Measurements from ENCODE around the gene SLC4A8.

Gene SLC4A8

GRCh38 chr12:51395283-51396230 lies 29.1 kb upstream of the SLC4A8 start:
- Histone ChIP-seq H3K27me3 (ENCODE audit: control insufficient read depth in 1 of 2, insufficient read depth in 2 of 2, low read length in 2 of 2) (no peaks in the 10 kb centered on the region), H3K9me3 (ENCODE audit: control insufficient read depth in 1 of 2, low read length in 2 of 2) (no peaks in the 10 kb centered on the region), H3K4me3 (ENCODE audit: low read depth in 1 of 2, low read length in 2 of 2) (peak overlapping the region; percentile 10 to 33), H3K36me3 (ENCODE audit: control insufficient read depth in 1 of 2, insufficient read depth in 2 of 2, low read length in 2 of 2) (no peaks in the 10 kb centered on the region), H3K4me1 (ENCODE audit: control insufficient read depth in 1 of 2, insufficient read depth in 2 of 2, low read length in 2 of 2) (peaks cover 36 to 46% of the 10 kb centered on the region in 2 donors), H3K9ac (ENCODE audit: low read depth in 1 of 2, low read length in 2 of 2) (peak overlapping the region in 1 of 2 donors; percentile 54), H3K27ac (ENCODE audit: low read depth, low read length) (no peak overlapping the region)

- H3K27ac ChIP-seq (ENCODE audit: low read depth, low read length): no peak overlapping the region
- H3K9ac ChIP-seq (ENCODE audit: low read depth in 1 of 2, low read length in 2 of 2): no peak overlapping the region
- H3K4me1 ChIP-seq (ENCODE audit: control insufficient read depth in 1 of 2, insufficient read depth in 2 of 2, low read length in 2 of 2): peaks cover 48 to 62% of the 10 kb centered on the region in 2 donors
- no peaks in the 10 kb centered on the region for H3K9me3 ChIP-seq (ENCODE audit: control insufficient read depth in 1 of 2, low read length in 2 of 2)
- H3K36me3 ChIP-seq (ENCODE audit: control insufficient read depth in 1 of 2, insufficient read depth in 2 of 2, low read length in 2 of 2): no peaks in the 10 kb centered on the region
- no peaks in the 10 kb centered on the region for H3K27me3 ChIP-seq (ENCODE audit: control insufficient read depth in 1 of 2, insufficient read depth in 2 of 2, low read length in 2 of 2)
- H3K4me3 ChIP-seq (ENCODE audit: low read depth in 1 of 2, low read length in 2 of 2): no peak overlapping the region
Measured at GRCh38 chr12:51397670-51398069, 27.0 kb upstream of the SLC4A8 start.

DNA sequence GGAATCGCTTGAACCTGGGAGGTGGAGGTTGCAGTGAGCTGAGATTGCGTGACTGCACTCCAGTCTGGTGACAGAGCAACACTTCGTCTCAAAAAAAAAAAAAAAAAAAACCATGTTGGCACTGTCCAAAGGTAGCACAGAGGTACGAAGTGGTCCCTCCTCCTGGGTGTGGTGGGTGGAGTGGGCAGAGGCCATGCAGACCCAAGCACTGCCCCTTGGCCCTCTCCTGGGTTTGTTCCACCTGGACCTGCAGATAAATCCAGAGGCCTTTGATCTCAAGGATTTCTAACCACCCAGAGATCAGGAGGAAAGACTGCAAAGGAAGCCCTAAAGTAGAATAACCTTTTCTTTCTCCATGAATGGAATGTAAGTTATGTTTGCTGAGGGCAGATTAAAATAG lies 24.7 kb upstream of the SLC4A8 start:
- H3K4me1 ChIP-seq (ENCODE audit: control insufficient read depth in 1 of 2, insufficient read depth in 2 of 2, low read length in 2 of 2): peaks cover 54 to 71% of the 10 kb centered on the region in 2 donors
- no peaks in the 10 kb centered on the region for H3K36me3 ChIP-seq (ENCODE audit: control insufficient read depth in 1 of 2, insufficient read depth in 2 of 2, low read length in 2 of 2)
- H3K27me3 ChIP-seq (ENCODE audit: control insufficient read depth in 1 of 2, insufficient read depth in 2 of 2, low read length in 2 of 2): no peaks in the 10 kb centered on the region
- no peaks in the 10 kb centered on the region for H3K9me3 ChIP-seq (ENCODE audit: control insufficient read depth in 1 of 2, low read length in 2 of 2)
- H3K9ac ChIP-seq (ENCODE audit: low read depth in 1 of 2, low read length in 2 of 2): peak overlapping the region in 1 of 2 donors; percentile 10
- no peak overlapping the region for H3K27ac ChIP-seq (ENCODE audit: low read depth, low read length)
- no peak overlapping the region for H3K4me3 ChIP-seq (ENCODE audit: low read depth in 1 of 2, low read length in 2 of 2)

DNA sequence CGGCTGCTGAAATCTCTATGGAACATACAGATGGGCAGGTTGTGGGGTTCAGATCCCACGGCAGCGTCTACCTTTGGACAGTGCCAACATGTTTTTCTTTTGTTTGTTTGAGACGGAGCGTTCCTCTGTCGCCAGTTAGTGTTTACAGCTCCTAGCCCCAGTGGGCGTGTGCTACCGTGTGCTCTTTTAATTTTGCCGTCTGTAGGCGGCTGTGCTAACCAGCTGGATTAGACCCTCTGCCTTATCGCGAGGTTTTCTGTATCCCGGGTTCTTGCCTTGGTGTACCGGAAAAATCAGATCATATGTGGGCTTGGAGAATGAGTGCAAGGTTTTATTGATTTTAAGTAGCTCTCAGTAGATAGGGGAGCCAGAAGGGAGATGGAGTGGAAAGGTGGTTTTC lies 23.6 kb upstream of the SLC4A8 start:
- no peaks in the 10 kb centered on the region for H3K9me3 ChIP-seq (ENCODE audit: control insufficient read depth in 1 of 2, low read length in 2 of 2)
- H3K27me3 ChIP-seq (ENCODE audit: control insufficient read depth in 1 of 2, insufficient read depth in 2 of 2, low read length in 2 of 2): no peaks in the 10 kb centered on the region
- peak overlapping the region in 1 of 2 donors; percentile 1 for H3K4me3 ChIP-seq (ENCODE audit: low read depth in 1 of 2, low read length in 2 of 2)
- H3K4me1 ChIP-seq (ENCODE audit: control insufficient read depth in 1 of 2, insufficient read depth in 2 of 2, low read length in 2 of 2): peaks cover 57 to 72% of the 10 kb centered on the region in 2 donors
- no peak overlapping the region for H3K27ac ChIP-seq (ENCODE audit: low read depth, low read length)
- no peaks in the 10 kb centered on the region for H3K36me3 ChIP-seq (ENCODE audit: control insufficient read depth in 1 of 2, insufficient read depth in 2 of 2, low read length in 2 of 2)
- H3K9ac ChIP-seq (ENCODE audit: low read depth in 1 of 2, low read length in 2 of 2): peak overlapping the region in 1 of 2 donors; percentile 21

DNA sequence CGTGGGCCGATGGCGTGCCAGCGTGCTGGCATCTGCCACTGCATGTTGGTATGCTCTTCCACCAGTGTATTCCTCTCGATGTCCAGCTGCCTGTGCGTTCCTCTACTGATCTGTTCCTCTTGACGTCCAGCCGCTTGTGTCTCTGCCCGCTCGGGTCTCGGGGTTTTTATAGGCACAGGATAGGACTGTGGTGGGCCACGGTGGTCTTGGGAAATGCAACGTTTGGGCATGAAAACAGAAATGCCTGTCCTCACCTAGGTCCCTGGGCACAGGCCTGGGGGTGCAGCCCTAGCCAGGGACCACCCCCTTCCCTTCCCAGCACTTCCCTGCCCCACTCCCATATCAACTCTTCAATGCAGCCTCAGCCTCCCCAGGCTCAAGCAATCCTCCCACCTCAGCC lies 23.1 kb upstream of the SLC4A8 start:
- peaks cover 62 to 75% of the 10 kb centered on the region in 2 donors for H3K4me1 ChIP-seq (ENCODE audit: control insufficient read depth in 1 of 2, insufficient read depth in 2 of 2, low read length in 2 of 2)
- no peaks in the 10 kb centered on the region for H3K36me3 ChIP-seq (ENCODE audit: control insufficient read depth in 1 of 2, insufficient read depth in 2 of 2, low read length in 2 of 2)
- peak overlapping the region in 1 of 2 donors; percentile 1 for H3K4me3 ChIP-seq (ENCODE audit: low read depth in 1 of 2, low read length in 2 of 2)
- no peaks in the 10 kb centered on the region for H3K27me3 ChIP-seq (ENCODE audit: control insufficient read depth in 1 of 2, insufficient read depth in 2 of 2, low read length in 2 of 2)
- peak overlapping the region in 1 of 2 donors; percentile 21 for H3K9ac ChIP-seq (ENCODE audit: low read depth in 1 of 2, low read length in 2 of 2)
- H3K27ac ChIP-seq (ENCODE audit: low read depth, low read length): no peak overlapping the region
- no peaks in the 10 kb centered on the region for H3K9me3 ChIP-seq (ENCODE audit: control insufficient read depth in 1 of 2, low read length in 2 of 2)

- no peak overlapping the region for H3K9ac ChIP-seq (ENCODE audit: low read depth in 1 of 2, low read length in 2 of 2)
- H3K4me1 ChIP-seq (ENCODE audit: control insufficient read depth in 1 of 2, insufficient read depth in 2 of 2, low read length in 2 of 2): peaks cover 66 to 79% of the 10 kb centered on the region in 2 donors
- H3K9me3 ChIP-seq (ENCODE audit: control insufficient read depth in 1 of 2, low read length in 2 of 2): no peaks in the 10 kb centered on the region
- H3K4me3 ChIP-seq (ENCODE audit: low read depth in 1 of 2, low read length in 2 of 2): no peak overlapping the region
- no peaks in the 10 kb centered on the region for H3K36me3 ChIP-seq (ENCODE audit: control insufficient read depth in 1 of 2, insufficient read depth in 2 of 2, low read length in 2 of 2)
- H3K27me3 ChIP-seq (ENCODE audit: control insufficient read depth in 1 of 2, insufficient read depth in 2 of 2, low read length in 2 of 2): no peaks in the 10 kb centered on the region
- no peak overlapping the region for H3K27ac ChIP-seq (ENCODE audit: low read depth, low read length)
Measured at GRCh38 chr12:51401900-51402299, 22.7 kb upstream of the SLC4A8 start.

- Histone ChIP-seq H3K27ac (ENCODE audit: low read depth, low read length) (no peak overlapping the region), H3K9me3 (ENCODE audit: control insufficient read depth in 1 of 2, low read length in 2 of 2) (no peaks in the 10 kb centered on the region), H3K36me3 (ENCODE audit: control insufficient read depth in 1 of 2, insufficient read depth in 2 of 2, low read length in 2 of 2) (no peaks in the 10 kb centered on the region)
Measured at GRCh38 chr12:51403159-51403558, 21.5 kb upstream of the SLC4A8 start.

DNA sequence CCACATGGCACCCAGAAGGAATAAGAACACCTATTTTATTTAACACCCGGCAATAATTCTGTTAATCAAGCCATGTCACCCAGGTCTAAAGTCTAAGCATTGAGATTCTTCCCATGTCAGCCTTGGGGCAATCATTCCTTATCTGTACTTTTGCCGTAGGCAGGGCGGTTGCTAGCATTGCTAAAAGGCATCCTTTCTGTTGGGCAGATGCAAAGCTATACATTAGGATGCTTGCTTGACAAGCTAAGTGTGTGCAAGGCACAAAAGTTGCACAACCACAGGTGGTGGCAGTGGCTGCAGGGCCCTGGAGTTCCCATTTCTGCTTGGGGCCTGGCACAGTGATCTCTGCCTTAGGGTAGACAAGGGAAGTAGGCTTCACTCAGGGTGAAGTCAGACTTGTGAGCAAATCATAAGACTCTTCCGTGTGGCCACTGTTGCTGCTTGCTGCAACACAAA lies 20.9 kb upstream of the SLC4A8 start:
- peaks cover 71 to 76% of the 10 kb centered on the region in 2 donors for H3K4me1 ChIP-seq (ENCODE audit: control insufficient read depth in 1 of 2, insufficient read depth in 2 of 2, low read length in 2 of 2)
- no peak overlapping the region for H3K27ac ChIP-seq (ENCODE audit: low read depth, low read length)

More at GRCh38 chr12:51403159-51403558, 21.5 kb upstream of the SLC4A8 start:
- Histone ChIP-seq H3K4me3 (ENCODE audit: low read depth in 1 of 2, low read length in 2 of 2) (peak overlapping the region in 1 of 2 donors; percentile 40), H3K4me1 (ENCODE audit: control insufficient read depth in 1 of 2, insufficient read depth in 2 of 2, low read length in 2 of 2) (peaks cover 71 to 81% of the 10 kb centered on the region in 2 donors), H3K9ac (ENCODE audit: low read depth in 1 of 2, low read length in 2 of 2) (no peak overlapping the region), H3K27me3 (ENCODE audit: control insufficient read depth in 1 of 2, insufficient read depth in 2 of 2, low read length in 2 of 2) (no peaks in the 10 kb centered on the region)

DNA sequence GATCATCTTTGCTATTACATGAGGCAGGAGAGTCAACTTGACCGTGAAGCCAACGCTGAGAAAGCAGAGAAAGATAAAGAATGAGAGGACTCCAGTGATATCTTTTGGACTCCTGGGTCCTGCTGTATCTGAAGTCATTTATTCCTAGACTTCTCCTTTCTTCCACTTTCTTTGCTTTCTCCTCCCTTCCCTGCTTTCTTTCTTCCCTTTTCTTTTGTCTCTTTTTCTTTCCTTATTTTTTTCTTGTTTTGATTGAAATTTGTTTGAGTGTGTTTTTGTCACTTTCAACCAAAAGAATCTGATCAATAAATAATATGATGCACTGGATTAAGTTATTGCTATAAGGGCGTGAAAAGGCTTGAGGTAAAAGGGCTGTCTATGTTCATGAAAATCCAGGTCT lies 20.0 kb upstream of the SLC4A8 start:
- Histone ChIP-seq H3K27me3 (ENCODE audit: control insufficient read depth in 1 of 2, insufficient read depth in 2 of 2, low read length in 2 of 2) (no peaks in the 10 kb centered on the region), H3K4me3 (ENCODE audit: low read depth in 1 of 2, low read length in 2 of 2) (no peak overlapping the region), H3K9me3 (ENCODE audit: control insufficient read depth in 1 of 2, low read length in 2 of 2) (no peaks in the 10 kb centered on the region), H3K4me1 (ENCODE audit: control insufficient read depth in 1 of 2, insufficient read depth in 2 of 2, low read length in 2 of 2) (peaks cover 68% of the 10 kb centered on the region in 2 donors), H3K27ac (ENCODE audit: low read depth, low read length) (no peak overlapping the region), H3K9ac (ENCODE audit: low read depth in 1 of 2, low read length in 2 of 2) (no peak overlapping the region), H3K36me3 (ENCODE audit: control insufficient read depth in 1 of 2, insufficient read depth in 2 of 2, low read length in 2 of 2) (no peaks in the 10 kb centered on the region)

More for the DNA sequence above, 20.9 kb upstream of the SLC4A8 start:
- H3K9ac ChIP-seq (ENCODE audit: low read depth in 1 of 2, low read length in 2 of 2): peak overlapping the region in 1 of 2 donors; percentile 1
- H3K36me3 ChIP-seq (ENCODE audit: control insufficient read depth in 1 of 2, insufficient read depth in 2 of 2, low read length in 2 of 2): no peaks in the 10 kb centered on the region
- peak overlapping the region in 1 of 2 donors; percentile 40 for H3K4me3 ChIP-seq (ENCODE audit: low read depth in 1 of 2, low read length in 2 of 2)
- H3K9me3 ChIP-seq (ENCODE audit: control insufficient read depth in 1 of 2, low read length in 2 of 2): no peaks in the 10 kb centered on the region
- no peaks in the 10 kb centered on the region for H3K27me3 ChIP-seq (ENCODE audit: control insufficient read depth in 1 of 2, insufficient read depth in 2 of 2, low read length in 2 of 2)

DNA sequence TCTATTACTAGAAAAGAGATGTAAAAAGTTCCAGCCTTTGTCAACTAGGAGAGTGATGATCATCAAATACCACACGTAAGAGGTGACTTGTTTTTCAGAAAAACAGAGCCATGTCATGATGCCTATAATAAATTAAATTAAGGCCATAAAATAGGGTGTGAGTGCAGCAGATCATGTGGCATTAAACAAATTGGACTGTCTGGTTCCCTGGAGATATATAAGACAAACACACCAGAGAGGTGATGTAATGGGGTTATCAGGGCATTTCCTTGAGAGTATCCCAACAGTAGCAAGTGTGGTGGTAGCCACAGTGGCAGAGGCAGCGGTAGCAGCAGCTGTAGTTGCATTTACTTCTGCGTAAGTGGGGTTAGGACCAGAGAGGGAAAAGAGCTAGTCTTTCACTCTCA lies 18.8 kb upstream of the SLC4A8 start:
- no peak overlapping the region for H3K4me3 ChIP-seq (ENCODE audit: low read depth in 1 of 2, low read length in 2 of 2)
- H3K27me3 ChIP-seq (ENCODE audit: control insufficient read depth in 1 of 2, insufficient read depth in 2 of 2, low read length in 2 of 2): no peaks in the 10 kb centered on the region
- no peak overlapping the region for H3K27ac ChIP-seq (ENCODE audit: low read depth, low read length)
- no peaks in the 10 kb centered on the region for H3K9me3 ChIP-seq (ENCODE audit: control insufficient read depth in 1 of 2, low read length in 2 of 2)
- peaks cover 62 to 63% of the 10 kb centered on the region in 2 donors for H3K4me1 ChIP-seq (ENCODE audit: control insufficient read depth in 1 of 2, insufficient read depth in 2 of 2, low read length in 2 of 2)
- peak overlapping the region; percentile 13 to 23 for H3K9ac ChIP-seq (ENCODE audit: low read depth in 1 of 2, low read length in 2 of 2)
- H3K36me3 ChIP-seq (ENCODE audit: control insufficient read depth in 1 of 2, insufficient read depth in 2 of 2, low read length in 2 of 2): no peaks in the 10 kb centered on the region
